H1 (cell line): ENCODE results near the gene GBF1. TPM values are rescaled to one million over a fixed set of nuclear protein-coding genes. Genes with fewer than 3 reads are reported as not detected.

Experiments used
- CTCF ChIA-PET: fragments of 300-600 bp; sonication (Branson Sonifier 250); formaldehyde crosslinking; loops from one replicate; lab custom pipeline; 2021; ENCODE audit not compliant: partially characterized antibody; lab: Charles Lee
- POLR2A ChIA-PET: fragments of 300-600 bp; sonication (Branson Sonifier 250); formaldehyde crosslinking; loops from one replicate; lab custom pipeline; 2021; ENCODE audit warnings: inconsistent platforms; ENCODE audit not compliant: partially characterized antibody; lab: Charles Lee
- DNase-seq, 2 experiments: peaks; one replicate each; pipeline versions ENCODE4 v3.0.0 to v3.0.0-alpha.2; 2010 to 2022; ENCODE audit warnings: low spot score in 2 of 2, low read depth in 1 of 2, mixed read lengths in 1 of 2
- FAIRE-seq: peaks from 2 replicates; lab custom pipeline; 2011; peaks lifted over from hg19 to GRCh38; lab: Jason Lieb, UNC
- H2AFZ ChIP-seq: 2 replicates; pipeline ENCODE4 v1.8.1; 2012; ENCODE audit warnings: low read length, inconsistent platforms
- H2AK5ac ChIP-seq: 2 replicates; pipeline ENCODE4 v1.6.1; 2013; ENCODE audit warnings: low read depth, low read length
- H2BK120ac ChIP-seq: replicated peaks from 2 replicates; pipeline ENCODE3; 2013; ENCODE audit warnings: low read depth, low read length, inconsistent platforms
- H2BK12ac ChIP-seq: 2 replicates; pipeline ENCODE4 v1.6.1; 2013; ENCODE audit warnings: low read depth, low read length
- H2BK15ac ChIP-seq: 2 replicates; pipeline ENCODE4 v1.6.1; 2013; ENCODE audit warnings: low read length
- H2BK20ac ChIP-seq: 2 replicates; pipeline ENCODE4 v1.6.1; 2013; ENCODE audit warnings: low read length
- H2BK5ac ChIP-seq: 2 replicates; pipeline ENCODE4 v1.6.1; 2013; ENCODE audit warnings: low read depth, low read length
- H3K14ac ChIP-seq: 2 replicates; pipeline ENCODE4 v1.6.1; 2013; ENCODE audit warnings: inconsistent platforms; ENCODE audit not compliant: insufficient read length
- H3K18ac ChIP-seq: 2 replicates; pipeline ENCODE4 v1.6.1; 2013; ENCODE audit warnings: low read length; ENCODE audit errors: extremely low read depth
- H3K23ac ChIP-seq: 2 replicates; pipeline ENCODE4 v1.6.1; 2013; ENCODE audit warnings: inconsistent platforms; ENCODE audit not compliant: insufficient read length
- H3K23me2 ChIP-seq: 2 replicates; pipeline ENCODE4 v1.6.1; 2013; ENCODE audit warnings: low read depth, low read length
- H3K27ac ChIP-seq: 2 replicates; pipeline ENCODE4 v1.6.1; 2011; ENCODE audit warnings: low read depth, low read length, inconsistent platforms
- H3K27me3 ChIP-seq, 4 experiments: replicated peaks in 1 of 4; 1 replicate in 1 of 4; 2 replicates in 3 of 4; pipeline versions ENCODE4 v1.6.1 to v1.8.1; 2011 to 2013; ENCODE audit warnings: low read length in 3 of 4, mild to moderate bottlenecking in 3 of 4, inconsistent platforms in 2 of 4, mixed read lengths in 2 of 4, moderate library complexity in 1 of 4; ENCODE audit not compliant: control insufficient read depth in 3 of 4, insufficient read depth in 3 of 4; ENCODE audit errors: extremely low read depth in 1 of 4
- H3K36me3 ChIP-seq, 4 experiments: 2 replicates each; pipeline versions ENCODE4 v1.6.1 to v1.8.1; 2011 to 2013; ENCODE audit warnings: mild to moderate bottlenecking in 4 of 4, low read length in 3 of 4, moderate library complexity in 2 of 4, control low read depth in 1 of 4, inconsistent platforms in 1 of 4; ENCODE audit not compliant: insufficient read depth in 4 of 4, control insufficient read depth in 2 of 4
- H3K4ac ChIP-seq: replicated peaks from 2 replicates; pipeline ENCODE3; 2013; ENCODE audit warnings: low read length, low read depth, mixed read lengths, inconsistent platforms; ENCODE audit not compliant: insufficient read length
- H3K4me1 ChIP-seq, 4 experiments: replicated peaks in 1 of 4; 1 replicate in 1 of 4; 2 replicates in 3 of 4; pipeline versions ENCODE4 v1.6.1 to v1.8.1; 2011 to 2013; ENCODE audit warnings: low read length in 3 of 4, inconsistent platforms in 2 of 4, mixed read lengths in 1 of 4; ENCODE audit not compliant: insufficient read depth in 4 of 4, control insufficient read depth in 3 of 4
- H3K4me2 ChIP-seq, 2 experiments: 2 replicates each; pipeline versions ENCODE4 v1.6.1 to v1.8.1; 2011 to 2013; ENCODE audit warnings: low read depth in 2 of 2, low read length in 2 of 2, control low read depth in 1 of 2, inconsistent platforms in 1 of 2, mild to moderate bottlenecking in 1 of 2; ENCODE audit not compliant: insufficient read depth in 1 of 2
- H3K4me3 ChIP-seq, 4 experiments: fragments of 200-600, 300-600 bp in 1 of 4; sonication (generic), shearing (Covaris generic), sonication (Bioruptor Twin) in 1 of 4; 2 replicates each; pipeline versions ENCODE4 v1.5.1 to v1.8.1; 2011 to 2016; ENCODE audit warnings: low read length in 4 of 4, low read depth in 3 of 4, control low read depth in 2 of 4, inconsistent platforms in 2 of 4, mild to moderate bottlenecking in 2 of 4, mixed read lengths in 1 of 4, moderate library complexity in 1 of 4; ENCODE audit not compliant: insufficient read depth in 2 of 4; ENCODE audit errors: extremely low read depth in 1 of 4
- H3K56ac ChIP-seq: replicated peaks from 2 replicates; pipeline ENCODE3; 2013; ENCODE audit warnings: low read depth, mild to moderate bottlenecking, mixed read lengths, low read length, inconsistent platforms; ENCODE audit not compliant: insufficient read length
- H3K79me1 ChIP-seq: 2 replicates; pipeline ENCODE4 v1.6.1; 2013; ENCODE audit warnings: low read depth, low read length, control low read depth
- H3K79me2 ChIP-seq, 2 experiments: 2 replicates each; pipeline versions ENCODE4 v1.6.1 to v1.8.1; 2012 to 2013; ENCODE audit warnings: low read length in 2 of 2, mild to moderate bottlenecking in 2 of 2, inconsistent platforms in 1 of 2; ENCODE audit not compliant: insufficient read depth in 2 of 2, control insufficient read depth in 1 of 2
- H3K9ac ChIP-seq, 4 experiments: replicated peaks in 1 of 4; 1 replicate in 1 of 4; 2 replicates in 3 of 4; pipeline versions ENCODE4 v1.6.1 to v1.8.1; 2011 to 2013; ENCODE audit warnings: low read depth in 3 of 4, low read length in 3 of 4, control low read depth in 2 of 4, mild to moderate bottlenecking in 2 of 4, moderate library complexity in 2 of 4, inconsistent platforms in 1 of 4; ENCODE audit errors: extremely low read depth in 1 of 4
- H3K9me3 ChIP-seq, 2 experiments: 2 replicates each; pipeline versions ENCODE4 v1.6.1 to v1.8.1; 2012 to 2013; ENCODE audit warnings: mild to moderate bottlenecking in 2 of 2, moderate library complexity in 2 of 2, control low read depth in 1 of 2, inconsistent platforms in 1 of 2, low read depth in 1 of 2, low read length in 1 of 2, mixed read lengths in 1 of 2; ENCODE audit not compliant: insufficient read depth in 2 of 2
- H4K20me1 ChIP-seq, 2 experiments: replicated peaks in 1 of 2; 2 replicates each; pipeline versions ENCODE3 to v1.8.1; 2011 to 2013; ENCODE audit warnings: inconsistent platforms in 2 of 2, low read length in 2 of 2, mild to moderate bottlenecking in 1 of 2; ENCODE audit not compliant: insufficient read depth in 2 of 2, control insufficient read depth in 1 of 2
- H4K5ac ChIP-seq: 2 replicates; pipeline ENCODE4 v1.6.1; 2013; ENCODE audit warnings: low read length, low read depth, mixed read lengths, inconsistent platforms; ENCODE audit not compliant: insufficient read length
- H4K8ac ChIP-seq: 2 replicates; pipeline ENCODE4 v1.8.0; 2013; ENCODE audit warnings: mild to moderate bottlenecking, moderate library complexity, low read length, inconsistent platforms; ENCODE audit not compliant: insufficient read depth; ENCODE audit errors: extremely low read depth
- H4K91ac ChIP-seq: replicated peaks from 2 replicates; pipeline ENCODE3; 2013; ENCODE audit warnings: low read length, mixed read lengths, inconsistent platforms; ENCODE audit not compliant: insufficient read length
- ATF2 ChIP-seq: IDR thresholded peaks from 2 replicates; pipeline ENCODE4 v1.6.1; 2012; ENCODE audit warnings: low read length, inconsistent platforms
- CHD1 ChIP-seq: IDR thresholded peaks from 2 replicates; pipeline ENCODE4 v1.6.1; 2012; ENCODE audit warnings: low read depth, low read length, improper control_type of control experiment
- CHD2 ChIP-seq: IDR thresholded peaks from 2 replicates; pipeline ENCODE4 v1.6.1; 2012; ENCODE audit warnings: low read length, improper control_type of control experiment
- NRF1 ChIP-seq: IDR thresholded peaks from 2 replicates; pipeline ENCODE4 v1.6.1; 2011; ENCODE audit warnings: mild to moderate bottlenecking, low read depth, low read length, improper control_type of control experiment
- RXRA ChIP-seq: IDR thresholded peaks from 2 replicates; pipeline ENCODE4 v1.6.1; 2011; ENCODE audit warnings: low read depth, mild to moderate bottlenecking, low read length, moderate library complexity; ENCODE audit not compliant: insufficient read depth
- SP2 ChIP-seq: IDR thresholded peaks from 2 replicates; pipeline ENCODE4 v1.6.1; 2012; ENCODE audit warnings: mild to moderate bottlenecking, low read length, inconsistent platforms
- TCF12 ChIP-seq: IDR thresholded peaks from 2 replicates; pipeline ENCODE4 v1.6.1; 2011; ENCODE audit warnings: low read depth, mild to moderate bottlenecking, low read length
- WGBS, 2 experiments: shearing (Covaris generic) in 1 of 2; methylation state at CpG; one replicate each; pipeline versions ENCODE4 v1.1.6 to v1.1.7; 2013 to 2015; ENCODE audit warnings: low lambda C conversion rate in 2 of 2, mixed read lengths in 2 of 2, inconsistent platforms in 1 of 2, low coverage in 1 of 2, missing lambda C conversion rate in 1 of 2; ENCODE audit not compliant: insufficient replicate concordance in 2 of 2, insufficient coverage in 1 of 2, insufficient read length in 1 of 2; ENCODE audit errors: extremely low coverage in 1 of 2, missing lambda C conversion rate in 1 of 2; 5-methylcytosine and 5-hydroxymethylcytosine counted together
- polyA plus RNA-seq, 7 experiments: library from polyadenylated mRNA; depleted of rRNA in 3 of 7; stranded (reverse) in 5 of 7; unstranded in 2 of 7; fragments of >200 nt in 5 of 7; fragments of 200-250 nt in 2 of 7; gene quantifications; 1 replicate in 5 of 7; 2 replicates in 1 of 7; 4 replicates in 1 of 7; pipeline versions ENCODE4 v1.2.1 to v1.2.3, GENCODE V29; 2011 to 2013; ENCODE audit warnings: missing spikeins in 2 of 7, mixed read lengths in 2 of 7
- total RNA-seq: library from RNA; stranded (reverse); fragmentation: NEBNext Ultra II Directional; extraction: Animal tissue kit (Norgen Biotek cat#: 25700); gene quantifications from 2 replicates; pipeline ENCODE4 v1.2.1, GENCODE V29; 2021

GBF1 gene
- total and polyA plus RNA-seq, 2 of the 8 experiments (the other 6 are each of a cell fraction or from before 2014, with no cell fraction given) = 11.0 to 25.5 TPM

DNA sequence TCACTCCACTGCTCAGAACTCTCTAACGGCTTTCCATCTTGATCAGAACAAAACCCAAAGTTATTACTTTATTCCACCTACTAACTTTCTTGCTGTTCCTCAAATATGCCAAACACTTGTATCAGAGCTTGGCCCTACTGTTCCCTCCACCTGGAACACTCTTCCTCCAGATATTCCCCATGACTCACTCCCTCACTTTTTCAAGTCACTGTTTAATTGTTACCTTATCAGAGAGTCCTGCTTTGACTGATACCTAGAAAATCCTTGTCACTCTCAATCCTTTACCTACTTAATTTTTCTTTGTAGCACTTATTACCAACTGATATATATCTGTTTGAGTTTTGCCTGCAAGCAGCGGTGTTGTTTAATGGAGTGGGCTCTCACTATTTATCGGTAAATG, 144.6 kb downstream of the GBF1 start:
- no peak overlapping the region for H2BK120ac ChIP-seq
- no peak overlapping the region for H2BK20ac ChIP-seq
- no peak overlapping the region for H3K9ac ChIP-seq
- TF ChIP-seq SP2 (no peak), ATF2 (no peak), CHD1 (no peak), NRF1 (no peak), TCF12 (no peak), RXRA (no peak), CHD2 (no peak)
- peaks cover 0 to 18% (median 14%) of the 10 kb centered on the region in 4 experiments; a peak in 6 of 7 replicates for H3K27me3 ChIP-seq
- H2BK12ac ChIP-seq = no peak overlapping the region
- POLR2A ChIA-PET = no interaction called here
- DNase-seq = no peak
- H3K56ac ChIP-seq = no peak overlapping the region
- no peaks in the 10 kb centered on the region for H3K9me3 ChIP-seq
- no peak overlapping the region for H2BK5ac ChIP-seq
- H3K36me3 ChIP-seq = no peaks in the 10 kb centered on the region
- H3K18ac ChIP-seq = no peak overlapping the region
- H4K91ac ChIP-seq = no peak overlapping the region
- no peak overlapping the region for H3K4ac ChIP-seq
- CTCF ChIA-PET = interaction anchor here (0.6 to 9.0 kb wide), 9 partner anchors 8 to 193 kb away, joined by 3 to 95 read pairs (median 5); no protein-coding TSS in a partner anchor
- no peak overlapping the region for H3K4me2 ChIP-seq
- peaks cover 6% of the 10 kb centered on the region for H3K23me2 ChIP-seq
- WGBS, 2 experiments = 93% methylated on average over 3 of the region's 3 CpGs; no CpG with 5 or more reads in 1 of the 2 experiments
- no peaks in the 10 kb centered on the region for H3K79me2 ChIP-seq
- H3K27ac ChIP-seq = no peak overlapping the region
- H3K23ac ChIP-seq = no peak overlapping the region
- H2AFZ ChIP-seq = no peak overlapping the region
- H4K20me1 ChIP-seq = peaks cover 0 to 8% of the 10 kb centered on the region in 2 experiments
- no peak overlapping the region for H2BK15ac ChIP-seq
- no peaks in the 10 kb centered on the region for H3K79me1 ChIP-seq
- H4K8ac ChIP-seq = no peak overlapping the region
- H4K5ac ChIP-seq = no peak overlapping the region
- H3K4me1 ChIP-seq = peaks cover 0 to 9% (median 4%) of the 10 kb centered on the region in 4 experiments; a peak in 5 of 7 replicates
- FAIRE-seq = no peak
- H3K4me3 ChIP-seq = no peak overlapping the region
- H3K14ac ChIP-seq = no peak overlapping the region
- no peak overlapping the region for H2AK5ac ChIP-seq
